Colonic mucosa (tissue), 4 donors: ENCODE data around the gene KPTN. TPM values are rescaled to one million over a fixed set of nuclear protein-coding genes. Genes with fewer than 3 reads are reported as not detected.
"Not testable (repeated sequence)": the region's sequence is repeated elsewhere in the genome, so short reads cannot be mapped to it uniquely, and the experiment has no call there.

Source experiments
- DNase-seq: peaks from one replicate; pipeline ENCODE4 v3.0.0-alpha.2; 2020
- H3K27ac ChIP-seq: fragments of 200-600 bp; one replicate; pipeline ENCODE4 v1.8.0; 2021
- H3K27me3 ChIP-seq: fragments of 200-600 bp; one replicate; pipeline ENCODE4 v1.8.0; 2021
- H3K36me3 ChIP-seq: fragments of 200-600 bp; one replicate; pipeline ENCODE4 v1.8.0; 2021
- H3K4me1 ChIP-seq: fragments of 200-600 bp; one replicate; pipeline ENCODE4 v1.8.0; 2021; ENCODE audit warnings: mild to moderate bottlenecking
- H3K4me3 ChIP-seq: fragments of 200-600 bp; one replicate; pipeline ENCODE4 v1.8.0; 2021
- H3K9ac ChIP-seq, 2 donors: one replicate each; pipeline ENCODE4 v1.7.0; 2013; ENCODE audit warnings: control low read depth in 2 of 2, low read depth in 2 of 2, low read length in 2 of 2
- H3K9me3 ChIP-seq: fragments of 200-600 bp; one replicate; pipeline ENCODE4 v1.8.0; 2021
- intact Hi-C: fragments of 100-400 bp; cut with DNase I; formaldehyde crosslinking; loops from one replicate; pipeline ENCODE4 v1.14.1; 2022
- total RNA-seq, 2 donors: library from RNA; stranded (reverse); fragmentation: NEBNext Ultra II Directional in 1 of 2; extraction: Animal tissue kit (Norgen Biotek cat#: 25700) in 1 of 2; gene quantifications; one replicate each; pipeline ENCODE4 v1.2.1, GENCODE V29; 2021
- TF ChIP-seq, protein P1 (sequence below): fragments of 200-600 bp; IDR thresholded peaks from one replicate; pipeline ENCODE4 v1.8.0; 2022; ENCODE audit warnings: antibody characterized with exemption, mild to moderate bottlenecking
- donor health status: healthy.
- donor health status: DM: no; HTN: no; CAD: no.
- donor health status: DM: no; HTN: no; CAD: no.

KPTN gene
- total RNA-seq, 2 donors from 2014 or later, result 8.6 to 13.3 TPM

DNA sequence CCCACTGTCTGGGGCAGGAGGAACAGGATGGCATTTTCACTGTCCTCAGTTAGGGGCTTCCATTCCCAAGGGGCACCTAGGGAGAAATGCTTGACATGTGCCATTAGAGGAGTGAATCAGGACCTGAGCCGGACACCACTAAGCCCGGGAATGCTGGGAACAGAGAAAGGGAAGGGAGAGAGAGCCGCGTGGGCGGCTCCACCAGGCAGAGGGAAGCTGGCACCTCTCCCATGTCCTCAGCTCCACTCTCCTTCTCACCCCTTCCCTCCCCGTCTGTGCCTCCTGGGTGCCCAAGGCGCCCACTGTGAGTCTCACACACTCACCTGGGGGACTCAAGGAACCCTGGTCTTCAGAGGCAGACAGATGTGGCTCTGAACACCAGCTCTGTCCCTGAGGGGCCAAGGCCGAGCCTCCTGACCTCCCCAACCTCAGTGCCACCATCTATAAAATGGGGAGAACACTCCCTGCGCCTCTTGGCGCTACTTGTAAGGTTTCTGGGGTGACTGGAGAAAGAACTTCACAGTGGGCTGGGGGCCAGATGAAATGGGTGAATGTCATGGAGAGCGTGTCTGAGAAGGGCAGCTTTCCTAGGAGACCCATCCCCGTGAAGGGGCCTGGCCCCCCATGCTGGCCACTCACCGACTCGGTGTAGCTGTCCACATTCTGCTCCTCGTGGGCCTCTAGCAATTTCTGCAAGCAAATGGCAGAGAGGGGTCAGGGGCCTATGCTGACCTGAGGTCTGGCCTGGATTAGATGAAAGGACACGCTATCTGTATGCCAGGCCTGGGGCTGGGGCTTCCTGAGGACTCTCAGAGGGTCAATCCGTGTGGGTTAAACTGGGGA, 5.3 kb upstream of the KPTN start:
- peak overlapping the region in 1 of 2 donors; percentile 17 for H3K9ac ChIP-seq
- no peaks in the 10 kb centered on the region for H3K9me3 ChIP-seq
- no peaks in the 10 kb centered on the region for H3K27me3 ChIP-seq
- H3K4me1 ChIP-seq, result no peaks in the 10 kb centered on the region
- intact Hi-C loops, result no loop called here
- TF ChIP-seq, protein P1, sequence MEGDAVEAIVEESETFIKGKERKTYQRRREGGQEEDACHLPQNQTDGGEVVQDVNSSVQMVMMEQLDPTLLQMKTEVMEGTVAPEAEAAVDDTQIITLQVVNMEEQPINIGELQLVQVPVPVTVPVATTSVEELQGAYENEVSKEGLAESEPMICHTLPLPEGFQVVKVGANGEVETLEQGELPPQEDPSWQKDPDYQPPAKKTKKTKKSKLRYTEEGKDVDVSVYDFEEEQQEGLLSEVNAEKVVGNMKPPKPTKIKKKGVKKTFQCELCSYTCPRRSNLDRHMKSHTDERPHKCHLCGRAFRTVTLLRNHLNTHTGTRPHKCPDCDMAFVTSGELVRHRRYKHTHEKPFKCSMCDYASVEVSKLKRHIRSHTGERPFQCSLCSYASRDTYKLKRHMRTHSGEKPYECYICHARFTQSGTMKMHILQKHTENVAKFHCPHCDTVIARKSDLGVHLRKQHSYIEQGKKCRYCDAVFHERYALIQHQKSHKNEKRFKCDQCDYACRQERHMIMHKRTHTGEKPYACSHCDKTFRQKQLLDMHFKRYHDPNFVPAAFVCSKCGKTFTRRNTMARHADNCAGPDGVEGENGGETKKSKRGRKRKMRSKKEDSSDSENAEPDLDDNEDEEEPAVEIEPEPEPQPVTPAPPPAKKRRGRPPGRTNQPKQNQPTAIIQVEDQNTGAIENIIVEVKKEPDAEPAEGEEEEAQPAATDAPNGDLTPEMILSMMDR, result no peak
- no peaks in the 10 kb centered on the region for H3K36me3 ChIP-seq
- no peak overlapping the region for H3K27ac ChIP-seq
- no peak for DNase-seq
- H3K4me3 ChIP-seq, result no peak overlapping the region

DNA sequence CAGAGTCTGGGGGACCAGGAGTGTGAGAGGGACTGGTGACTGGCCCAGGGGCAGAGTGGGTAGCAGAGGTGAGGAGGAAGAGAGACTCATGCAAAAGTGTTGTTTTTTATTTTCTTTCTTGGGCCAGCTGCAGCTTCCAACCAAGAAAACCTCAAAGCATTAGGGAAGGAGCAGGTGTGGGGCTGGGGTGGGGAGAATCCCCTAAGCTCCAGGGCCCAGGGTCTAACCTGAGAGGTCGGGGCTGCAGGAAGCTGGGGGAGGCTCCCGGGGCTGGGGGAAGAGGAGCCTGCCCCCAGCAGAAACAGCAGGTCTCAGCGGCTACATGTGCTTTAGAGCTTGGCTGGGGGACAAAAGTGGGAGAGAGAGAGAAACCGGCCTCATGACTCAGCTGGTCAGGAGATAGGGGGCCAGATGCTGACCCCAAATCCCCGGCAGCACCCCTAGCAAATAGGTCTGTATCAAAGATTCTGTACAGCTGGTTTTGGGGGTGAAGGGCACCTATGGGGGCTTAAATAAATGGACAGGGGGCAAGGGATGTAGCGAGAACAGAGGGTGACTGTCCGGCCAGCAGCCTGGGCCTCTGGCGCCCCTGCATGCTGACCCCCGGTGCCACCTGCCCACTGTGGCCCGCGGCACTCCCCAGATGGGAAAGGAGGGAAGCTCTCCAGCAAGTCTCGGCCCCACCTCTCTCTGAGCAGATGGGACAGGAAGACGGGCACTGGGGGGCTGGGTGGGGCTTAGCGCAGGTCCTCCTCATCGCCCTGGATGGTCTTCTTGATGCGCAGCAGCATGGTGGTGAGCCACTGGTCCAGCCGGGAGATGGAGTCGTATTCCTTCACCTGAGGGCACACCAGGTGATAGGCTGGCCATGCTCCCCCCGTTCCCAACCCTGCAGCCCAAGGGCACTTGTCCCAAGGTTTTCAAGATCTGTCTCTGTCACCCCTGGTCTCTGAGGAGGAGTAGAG, 3.8 kb upstream of the KPTN start:
- intact Hi-C loops, result no loop called here
- no peak overlapping the region for H3K4me3 ChIP-seq
- no peak overlapping the region for H3K9ac ChIP-seq
- H3K4me1 ChIP-seq, result no peaks in the 10 kb centered on the region
- no peak overlapping the region for H3K27ac ChIP-seq
- H3K36me3 ChIP-seq, result no peaks in the 10 kb centered on the region
- no peak for DNase-seq
- TF ChIP-seq, protein P1, result no peak
- H3K27me3 ChIP-seq, result no peaks in the 10 kb centered on the region
- H3K9me3 ChIP-seq, result no peaks in the 10 kb centered on the region

DNA sequence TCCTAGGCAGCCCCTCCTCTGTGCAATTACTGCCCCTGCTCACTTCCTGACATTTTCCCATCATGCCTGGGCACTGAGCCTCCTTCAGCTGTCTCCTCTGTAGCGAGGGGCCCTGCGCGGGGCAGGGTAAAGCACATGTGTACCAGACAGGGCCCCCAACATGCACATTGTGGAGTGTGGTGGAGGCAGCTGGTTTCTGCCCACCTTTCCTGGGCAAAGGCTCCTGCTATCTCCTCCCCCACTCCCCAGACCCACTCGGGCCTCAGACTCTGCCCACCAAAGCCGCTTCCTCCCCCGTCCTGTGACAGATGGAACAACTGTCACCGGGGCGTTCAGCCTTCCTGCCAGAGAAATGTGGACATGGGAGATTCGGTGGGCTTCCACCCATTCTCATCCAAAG, 2.9 kb upstream of the KPTN start:
- TF ChIP-seq, protein P1, result no peak
- no peak overlapping the region for H3K4me3 ChIP-seq
- no peak for DNase-seq
- H3K9me3 ChIP-seq, result no peaks in the 10 kb centered on the region
- no peaks in the 10 kb centered on the region for H3K4me1 ChIP-seq
- no peaks in the 10 kb centered on the region for H3K27me3 ChIP-seq
- no peaks in the 10 kb centered on the region for H3K36me3 ChIP-seq
- intact Hi-C loops, result no loop called here
- H3K9ac ChIP-seq, result no peak overlapping the region
- H3K27ac ChIP-seq, result no peak overlapping the region

DNA sequence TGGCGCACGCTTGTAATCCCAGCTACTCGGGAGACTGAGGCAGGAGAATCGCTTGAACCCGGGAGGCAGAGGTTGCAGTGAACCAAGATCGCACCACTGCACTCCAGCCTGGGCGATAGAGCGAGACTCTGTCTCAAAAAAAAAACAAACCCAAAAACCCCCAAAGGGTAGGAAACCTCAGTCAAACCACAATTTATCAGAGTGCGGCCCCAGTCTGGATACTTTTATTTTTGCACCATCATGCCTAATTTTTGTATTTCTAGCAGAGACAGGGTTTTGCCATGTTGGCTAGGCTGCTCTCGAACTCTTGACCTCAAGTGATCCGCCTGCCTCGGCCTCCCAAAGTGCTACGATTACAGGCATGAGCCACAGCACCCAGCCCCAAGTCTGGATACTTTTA, 2.2 kb upstream of the KPTN start:
- H3K36me3 ChIP-seq, H3K9me3 ChIP-seq, H3K27me3 ChIP-seq, H3K27ac ChIP-seq, H3K9ac ChIP-seq, H3K4me1 ChIP-seq, intact Hi-C loops, H3K4me3 ChIP-seq, DNase-seq: not testable (repeated sequence)

DNA sequence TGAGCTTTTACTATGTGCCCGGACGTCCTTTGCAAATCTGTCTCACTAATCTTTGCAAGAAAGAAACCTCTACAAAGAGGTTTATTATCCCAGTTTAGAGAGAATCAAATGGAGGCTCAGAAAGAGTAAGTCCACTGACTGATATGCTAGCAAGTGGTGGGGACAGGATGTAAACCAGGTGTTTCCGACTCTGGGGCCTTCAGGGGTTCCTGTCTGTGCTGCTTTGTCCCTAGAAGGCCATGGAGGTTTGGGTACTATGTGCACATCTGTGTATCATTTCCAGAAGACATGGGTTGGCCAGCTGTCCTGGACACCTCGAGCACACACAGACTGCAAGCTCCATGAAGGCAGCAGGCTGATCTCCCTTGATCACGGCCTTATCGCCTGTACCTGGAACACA, 1.2 kb upstream of the KPTN start:
- DNase-seq, result no peak
- intact Hi-C loops, result no loop called here
- Histone ChIP-seq H3K4me1 (no peaks in the 10 kb centered on the region), H3K4me3 (no peak overlapping the region), H3K27me3 (no peaks in the 10 kb centered on the region), H3K36me3 (no peaks in the 10 kb centered on the region), H3K9me3 (no peaks in the 10 kb centered on the region), H3K27ac (peak overlapping the region; percentile 70), H3K9ac (no peak overlapping the region)
- TF ChIP-seq, protein P1, result no peak
